HEK293 (cell line): ENCODE data around the gene ZNF641.

Experiments used
- CTCF ChIA-PET: fragments of 350-600 bp; formaldehyde crosslinking; extraction: SDS; loops from one replicate; lab custom pipeline; 2021; ENCODE audit warnings: antibody characterized with exemption; lab: Yijun Ruan, JAX
- POLR2A ChIA-PET: fragments of 300-600 bp; formaldehyde crosslinking; extraction: SDS; loops from one replicate; lab custom pipeline; 2020; ENCODE audit warnings: antibody characterized with exemption, inconsistent platforms; lab: Yijun Ruan, JAX
- H3K27ac ChIP-seq: fragments of 200-500 bp; sonication (Bioruptor generic); 2 replicates; pipeline ENCODE4 v1.5.1; 2014; ENCODE audit warnings: low read depth, low read length, control low read depth, inconsistent platforms; ENCODE audit errors: extremely low read depth
- H3K36me3 ChIP-seq, 2 experiments: fragments of 200-500 bp in 1 of 2; sonication (Bioruptor generic) in 1 of 2; 1 replicate in 1 of 2; 2 replicates in 1 of 2; pipeline ENCODE4 v1.5.1; 2014 to 2017; ENCODE audit warnings: inconsistent platforms in 2 of 2, low read length in 2 of 2; ENCODE audit not compliant: control insufficient read depth in 2 of 2, insufficient read depth in 1 of 2
- H3K4me1 ChIP-seq: fragments of 200-500 bp; sonication (Bioruptor generic); 2 replicates; pipeline ENCODE4 v1.5.1; 2014; ENCODE audit warnings: mild to moderate bottlenecking, low read length, inconsistent platforms; ENCODE audit not compliant: control insufficient read depth, insufficient read depth
- H3K4me3 ChIP-seq: 2 replicates; pipeline ENCODE4 v1.5.1; 2011; ENCODE audit warnings: low read depth, mild to moderate bottlenecking, control low read depth, low read length, moderate library complexity
- H3K9me3 ChIP-seq: fragments of 200-500 bp; sonication (Bioruptor generic); 2 replicates; pipeline ENCODE4 v1.5.1; 2014; ENCODE audit warnings: low read depth, low read length, inconsistent platforms; ENCODE audit not compliant: control insufficient read depth, insufficient read depth
- GLIS2 ChIP-seq: fragments of 450-650 bp; formaldehyde crosslinking; IDR thresholded peaks from 2 replicates; pipeline ENCODE4 v1.5.1; 2016; ENCODE audit warnings: missing biosample characterization, missing genetic modification characterization
- HOXA7 ChIP-seq: sonication (generic); formaldehyde crosslinking; IDR thresholded peaks from 2 replicates; pipeline ENCODE4 v1.8.1; 2022; ENCODE audit warnings: missing genetic modification reagents, borderline replicate concordance
- OVOL3 ChIP-seq: fragments of 450-650 bp; formaldehyde crosslinking; IDR thresholded peaks from 2 replicates; pipeline ENCODE4 v1.5.1; 2016; ENCODE audit warnings: missing biosample characterization, missing genetic modification characterization
- SALL2 ChIP-seq: fragments of 450-650 bp; formaldehyde crosslinking; IDR thresholded peaks from 2 replicates; pipeline ENCODE4 v1.5.0; 2017; ENCODE audit warnings: missing biosample characterization, mild to moderate bottlenecking, missing genetic modification characterization, borderline replicate concordance
- ZFHX2 ChIP-seq: fragments of 450-650 bp; formaldehyde crosslinking; conservative IDR thresholded peaks from 2 replicates; pipeline ENCODE4 v1.5.1; 2016; ENCODE audit warnings: missing biosample characterization, missing genetic modification characterization
- ZNF112 ChIP-seq: fragments of 450-650 bp; formaldehyde crosslinking; IDR thresholded peaks from 2 replicates; pipeline ENCODE4 v1.5.0; 2017; ENCODE audit warnings: missing biosample characterization, missing genetic modification characterization
- ZNF132 ChIP-seq: fragments of 450-650 bp; formaldehyde crosslinking; IDR thresholded peaks from 2 replicates; pipeline ENCODE4 v1.5.1; 2017; ENCODE audit warnings: missing biosample characterization, missing genetic modification characterization, borderline replicate concordance
- ZNF157 ChIP-seq: fragments of 450-650 bp; formaldehyde crosslinking; IDR thresholded peaks from 2 replicates; pipeline ENCODE4 v1.5.1; 2016; ENCODE audit warnings: missing biosample characterization, missing genetic modification characterization
- ZNF211 ChIP-seq: fragments of 450-650 bp; formaldehyde crosslinking; IDR thresholded peaks from 2 replicates; pipeline ENCODE4 v1.5.1; 2016; ENCODE audit warnings: low read depth, missing biosample characterization, missing genetic modification characterization
- ZNF223 ChIP-seq: fragments of 450-650 bp; formaldehyde crosslinking; IDR thresholded peaks from 2 replicates; pipeline ENCODE4 v1.5.1; 2016; ENCODE audit warnings: missing biosample characterization, missing genetic modification characterization
- ZNF23 ChIP-seq: fragments of 450-650 bp; formaldehyde crosslinking; IDR thresholded peaks from 2 replicates; pipeline ENCODE4 v1.5.1; 2016; ENCODE audit warnings: missing biosample characterization, missing genetic modification characterization, borderline replicate concordance
- ZNF37A ChIP-seq: fragments of 450-650 bp; IDR thresholded peaks from 2 replicates; pipeline ENCODE4 v1.5.1; 2018; ENCODE audit warnings: missing biosample characterization, missing genetic modification characterization
- ZNF658 ChIP-seq: fragments of 450-650 bp; formaldehyde crosslinking; IDR thresholded peaks from 2 replicates; pipeline ENCODE4; 2016; ENCODE audit warnings: missing biosample characterization, missing genetic modification characterization
- ZNF677 ChIP-seq: fragments of 450-650 bp; IDR thresholded peaks from 2 replicates; pipeline ENCODE4 v1.5.0; 2018; ENCODE audit warnings: missing biosample characterization, mild to moderate bottlenecking, missing genetic modification characterization, moderate library complexity
- ZNF792 ChIP-seq: fragments of 450-650 bp; formaldehyde crosslinking; IDR thresholded peaks from 2 replicates; pipeline ENCODE4 v1.5.1; 2016; ENCODE audit warnings: missing biosample characterization, missing genetic modification characterization
- ZNF843 ChIP-seq: fragments of 450-650 bp; formaldehyde crosslinking; IDR thresholded peaks from 2 replicates; pipeline ENCODE4 v1.5.1; 2016; ENCODE audit warnings: missing biosample characterization, missing genetic modification characterization
- TF ChIP-seq, protein P1 (sequence below): fragments of 450-650 bp; formaldehyde crosslinking; IDR thresholded peaks from 2 replicates; pipeline ENCODE4 v1.5.1; 2016; ENCODE audit warnings: missing biosample characterization, missing genetic modification characterization
- TF ChIP-seq, protein P2 (sequence below): fragments of 450-650 bp; formaldehyde crosslinking; IDR thresholded peaks from 2 replicates; pipeline ENCODE4 v1.5.1; 2016; ENCODE audit warnings: missing biosample characterization, missing genetic modification characterization
- TF ChIP-seq, protein P3 (sequence below): fragments of 450-650 bp; formaldehyde crosslinking; IDR thresholded peaks from 2 replicates; pipeline ENCODE4 v1.5.1; 2017; ENCODE audit warnings: missing biosample characterization, missing genetic modification characterization
- TF ChIP-seq, protein P4 (sequence below): fragments of 450-650 bp; IDR thresholded peaks from 2 replicates; pipeline ENCODE4 v1.5.1; 2018; ENCODE audit warnings: missing biosample characterization, missing genetic modification characterization

The ZNF641 gene

DNA sequence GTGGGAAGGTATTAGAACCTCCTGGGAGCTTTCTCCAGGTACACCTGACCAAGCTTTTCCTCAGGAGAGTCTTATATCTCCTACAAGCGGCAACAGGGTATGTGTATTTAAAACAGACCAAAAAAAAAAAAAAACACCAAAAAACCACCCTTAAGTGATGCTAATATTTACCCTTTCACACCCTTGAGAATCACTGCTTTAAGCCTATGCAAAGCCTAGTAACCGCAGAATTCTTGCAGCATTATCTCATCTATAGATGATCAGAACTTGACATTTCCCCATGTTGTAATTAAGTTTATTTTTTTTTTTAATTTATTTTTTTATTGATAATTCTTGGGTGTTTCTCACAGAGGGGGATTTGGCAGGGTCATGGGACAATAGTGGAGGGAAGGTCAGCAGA lies 19.3 kb downstream of the ZNF641 start:
- Histone ChIP-seq H3K4me1 (no peaks in the 10 kb centered on the region), H3K36me3 (no peaks in the 10 kb centered on the region), H3K27ac (no peak overlapping the region), H3K9me3 (no peaks in the 10 kb centered on the region), H3K4me3 (no peak overlapping the region)
- TF ChIP-seq ZNF157 (tag by site-specific recombination) (no peak), ZNF843 (tag by site-specific recombination) (no peak), ZNF792 (tag by site-specific recombination) (no peak), ZNF112 (no peak), OVOL3 (no peak), ZFHX2 (no peak), ZNF677 (no peak), ZNF23 (tag by site-specific recombination) (no peak), ZNF223 (tag by site-specific recombination) (no peak), ZNF211 (no peak), HOXA7 (CRISPR knock-in tag) (no peak)
- TF ChIP-seq, protein P1, sequence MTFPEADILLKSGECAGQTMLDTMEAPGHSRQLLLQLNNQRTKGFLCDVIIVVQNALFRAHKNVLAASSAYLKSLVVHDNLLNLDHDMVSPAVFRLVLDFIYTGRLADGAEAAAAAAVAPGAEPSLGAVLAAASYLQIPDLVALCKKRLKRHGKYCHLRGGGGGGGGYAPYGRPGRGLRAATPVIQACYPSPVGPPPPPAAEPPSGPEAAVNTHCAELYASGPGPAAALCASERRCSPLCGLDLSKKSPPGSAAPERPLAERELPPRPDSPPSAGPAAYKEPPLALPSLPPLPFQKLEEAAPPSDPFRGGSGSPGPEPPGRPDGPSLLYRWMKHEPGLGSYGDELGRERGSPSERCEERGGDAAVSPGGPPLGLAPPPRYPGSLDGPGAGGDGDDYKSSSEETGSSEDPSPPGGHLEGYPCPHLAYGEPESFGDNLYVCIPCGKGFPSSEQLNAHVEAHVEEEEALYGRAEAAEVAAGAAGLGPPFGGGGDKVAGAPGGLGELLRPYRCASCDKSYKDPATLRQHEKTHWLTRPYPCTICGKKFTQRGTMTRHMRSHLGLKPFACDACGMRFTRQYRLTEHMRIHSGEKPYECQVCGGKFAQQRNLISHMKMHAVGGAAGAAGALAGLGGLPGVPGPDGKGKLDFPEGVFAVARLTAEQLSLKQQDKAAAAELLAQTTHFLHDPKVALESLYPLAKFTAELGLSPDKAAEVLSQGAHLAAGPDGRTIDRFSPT (tag by site-specific recombination), result no peak
- TF ChIP-seq, protein P2, sequence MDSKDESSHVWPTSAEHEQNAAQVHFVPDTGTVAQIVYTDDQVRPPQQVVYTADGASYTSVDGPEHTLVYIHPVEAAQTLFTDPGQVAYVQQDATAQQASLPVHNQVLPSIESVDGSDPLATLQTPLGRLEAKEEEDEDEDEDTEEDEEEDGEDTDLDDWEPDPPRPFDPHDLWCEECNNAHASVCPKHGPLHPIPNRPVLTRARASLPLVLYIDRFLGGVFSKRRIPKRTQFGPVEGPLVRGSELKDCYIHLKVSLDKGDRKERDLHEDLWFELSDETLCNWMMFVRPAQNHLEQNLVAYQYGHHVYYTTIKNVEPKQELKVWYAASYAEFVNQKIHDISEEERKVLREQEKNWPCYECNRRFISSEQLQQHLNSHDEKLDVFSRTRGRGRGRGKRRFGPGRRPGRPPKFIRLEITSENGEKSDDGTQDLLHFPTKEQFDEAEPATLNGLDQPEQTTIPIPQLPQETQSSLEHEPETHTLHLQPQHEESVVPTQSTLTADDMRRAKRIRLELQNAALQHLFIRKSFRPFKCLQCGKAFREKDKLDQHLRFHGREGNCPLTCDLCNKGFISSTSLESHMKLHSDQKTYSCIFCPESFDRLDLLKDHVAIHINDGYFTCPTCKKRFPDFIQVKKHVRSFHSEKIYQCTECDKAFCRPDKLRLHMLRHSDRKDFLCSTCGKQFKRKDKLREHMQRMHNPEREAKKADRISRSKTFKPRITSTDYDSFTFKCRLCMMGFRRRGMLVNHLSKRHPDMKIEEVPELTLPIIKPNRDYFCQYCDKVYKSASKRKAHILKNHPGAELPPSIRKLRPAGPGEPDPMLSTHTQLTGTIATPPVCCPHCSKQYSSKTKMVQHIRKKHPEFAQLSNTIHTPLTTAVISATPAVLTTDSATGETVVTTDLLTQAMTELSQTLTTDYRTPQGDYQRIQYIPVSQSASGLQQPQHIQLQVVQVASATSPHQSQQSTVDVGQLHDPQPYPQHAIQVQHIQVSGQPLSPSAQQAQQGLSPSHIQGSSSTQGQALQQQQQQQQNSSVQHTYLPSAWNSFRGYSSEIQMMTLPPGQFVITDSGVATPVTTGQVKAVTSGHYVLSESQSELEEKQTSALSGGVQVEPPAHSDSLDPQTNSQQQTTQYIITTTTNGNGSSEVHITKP (tag by site-specific recombination), result no peak
- CTCF ChIA-PET, result no interaction called here
- POLR2A ChIA-PET, result interaction anchor here (0.7 kb wide), 1 partner anchor 525 kb away, joined by 4 read pairs; no protein-coding TSS in a partner anchor

DNA sequence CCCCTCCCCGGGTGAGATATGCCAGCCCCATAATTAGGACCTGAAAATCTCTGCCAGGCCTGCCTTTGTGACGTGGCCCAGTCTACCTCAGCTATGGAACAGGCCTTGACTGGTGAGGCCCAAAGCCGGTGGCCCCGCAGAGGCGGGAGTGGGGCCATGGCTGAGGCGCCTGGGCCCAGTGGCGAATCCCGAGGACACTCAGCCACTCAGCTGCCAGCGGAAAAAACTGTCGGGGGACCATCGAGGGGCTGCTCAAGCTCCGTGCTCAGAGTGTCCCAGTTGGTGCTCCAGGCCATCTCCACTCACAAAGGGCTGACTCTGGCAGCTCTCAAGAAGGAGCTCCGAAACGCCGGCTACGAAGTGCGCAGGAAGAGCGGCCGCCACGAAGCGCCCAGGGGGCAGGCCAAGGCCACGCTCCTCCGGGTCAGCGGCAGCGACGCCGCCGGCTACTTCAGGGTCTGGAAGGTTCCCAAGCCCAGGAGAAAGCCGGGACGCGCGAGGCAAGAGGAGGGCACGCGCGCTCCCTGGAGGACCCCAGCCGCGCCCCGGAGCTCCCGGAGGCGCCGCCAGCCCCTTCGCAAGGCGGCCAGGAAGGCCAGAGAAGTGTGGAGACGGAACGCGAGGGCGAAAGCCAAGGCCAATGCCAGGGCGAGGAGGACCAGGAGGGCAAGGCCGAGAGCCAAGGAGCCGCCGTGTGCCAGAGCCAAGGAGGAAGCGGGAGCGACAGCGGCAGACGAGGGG lies 21.4 kb downstream of the ZNF641 start:
- H3K27ac ChIP-seq, result no peak overlapping the region
- POLR2A ChIA-PET, result no interaction called here
- H3K9me3 ChIP-seq, result no peaks in the 10 kb centered on the region
- no peak overlapping the region for H3K4me3 ChIP-seq
- H3K4me1 ChIP-seq, result no peaks in the 10 kb centered on the region
- H3K36me3 ChIP-seq, result no peaks in the 10 kb centered on the region
- CTCF ChIA-PET, result no interaction called here
- TF ChIP-seq ZNF132 (tag by site-specific recombination), result no peak
- no peak for TF ChIP-seq SALL2 (tag by site-specific recombination)
- no peak for TF ChIP-seq GLIS2
- TF ChIP-seq ZNF37A, result no peak
- no peak for TF ChIP-seq ZNF658
- TF ChIP-seq, protein P3, sequence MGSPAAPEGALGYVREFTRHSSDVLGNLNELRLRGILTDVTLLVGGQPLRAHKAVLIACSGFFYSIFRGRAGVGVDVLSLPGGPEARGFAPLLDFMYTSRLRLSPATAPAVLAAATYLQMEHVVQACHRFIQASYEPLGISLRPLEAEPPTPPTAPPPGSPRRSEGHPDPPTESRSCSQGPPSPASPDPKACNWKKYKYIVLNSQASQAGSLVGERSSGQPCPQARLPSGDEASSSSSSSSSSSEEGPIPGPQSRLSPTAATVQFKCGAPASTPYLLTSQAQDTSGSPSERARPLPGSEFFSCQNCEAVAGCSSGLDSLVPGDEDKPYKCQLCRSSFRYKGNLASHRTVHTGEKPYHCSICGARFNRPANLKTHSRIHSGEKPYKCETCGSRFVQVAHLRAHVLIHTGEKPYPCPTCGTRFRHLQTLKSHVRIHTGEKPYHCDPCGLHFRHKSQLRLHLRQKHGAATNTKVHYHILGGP, result no peak
- TF ChIP-seq, protein P2 (tag by site-specific recombination), result no peak
- TF ChIP-seq, protein P4, sequence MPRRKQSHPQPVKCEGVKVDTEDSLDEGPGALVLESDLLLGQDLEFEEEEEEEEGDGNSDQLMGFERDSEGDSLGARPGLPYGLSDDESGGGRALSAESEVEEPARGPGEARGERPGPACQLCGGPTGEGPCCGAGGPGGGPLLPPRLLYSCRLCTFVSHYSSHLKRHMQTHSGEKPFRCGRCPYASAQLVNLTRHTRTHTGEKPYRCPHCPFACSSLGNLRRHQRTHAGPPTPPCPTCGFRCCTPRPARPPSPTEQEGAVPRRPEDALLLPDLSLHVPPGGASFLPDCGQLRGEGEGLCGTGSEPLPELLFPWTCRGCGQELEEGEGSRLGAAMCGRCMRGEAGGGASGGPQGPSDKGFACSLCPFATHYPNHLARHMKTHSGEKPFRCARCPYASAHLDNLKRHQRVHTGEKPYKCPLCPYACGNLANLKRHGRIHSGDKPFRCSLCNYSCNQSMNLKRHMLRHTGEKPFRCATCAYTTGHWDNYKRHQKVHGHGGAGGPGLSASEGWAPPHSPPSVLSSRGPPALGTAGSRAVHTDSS (tag by site-specific recombination), result no peak
